ENCODE data around the gene SIX2. TPM values are rescaled to one million over a fixed set of nuclear protein-coding genes. Genes with fewer than 3 reads are reported as not detected.

SIX2 gene
- total and polyA plus RNA-seq, 2 of the 8 experiments (the other 6 are each of a cell fraction or from before 2014, with no cell fraction given): 0.47 to 1.0 TPM

GRCh38 chr2:44996356-44996755 lies 12.9 kb downstream of the SIX2 start:
- Histone ChIP-seq H3K23ac (ENCODE audit: insufficient read length) (no peak overlapping the region), H3K4me3 (ENCODE audit: extremely low read depth in 1 of 4, insufficient read depth in 2 of 4, low read depth in 3 of 4, low read length in 4 of 4) (no peak overlapping the region), H2BK5ac (ENCODE audit: low read depth, low read length) (no peak overlapping the region), H3K9ac (replicated peaks in 1 of 4; ENCODE audit: extremely low read depth in 1 of 4, low read depth in 3 of 4, low read length in 3 of 4) (no peak overlapping the region), H3K27me3 (replicated peaks in 1 of 4; ENCODE audit: control insufficient read depth in 3 of 4, extremely low read depth in 1 of 4, insufficient read depth in 3 of 4, low read length in 3 of 4) (peaks cover 26 to 41% (median 36%) of the 10 kb centered on the region in 4 experiments), H3K36me3 (ENCODE audit: control insufficient read depth in 2 of 4, insufficient read depth in 4 of 4, low read length in 3 of 4) (no peaks in the 10 kb centered on the region), H3K14ac (ENCODE audit: insufficient read length) (no peak overlapping the region), H3K79me1 (ENCODE audit: low read depth, low read length) (no peaks in the 10 kb centered on the region), H3K4me2 (ENCODE audit: insufficient read depth in 1 of 2, low read depth in 2 of 2, low read length in 2 of 2) (no peak overlapping the region), H4K91ac (replicated peaks; ENCODE audit: insufficient read length, low read length) (no peak overlapping the region), H3K56ac (replicated peaks; ENCODE audit: insufficient read length, low read depth, low read length) (no peak overlapping the region), H2BK12ac (ENCODE audit: low read depth, low read length) (no peak overlapping the region), H3K4ac (replicated peaks; ENCODE audit: insufficient read length, low read depth, low read length) (no peak overlapping the region), H3K9me3 (ENCODE audit: insufficient read depth in 2 of 2, low read depth in 1 of 2, low read length in 1 of 2) (no peaks in the 10 kb centered on the region), H4K20me1 (replicated peaks in 1 of 2; ENCODE audit: control insufficient read depth in 1 of 2, insufficient read depth in 2 of 2, low read length in 2 of 2) (no peaks in the 10 kb centered on the region), H2AK5ac (ENCODE audit: low read depth, low read length) (no peak overlapping the region), H3K27ac (ENCODE audit: low read depth, low read length) (no peak overlapping the region), H3K18ac (ENCODE audit: extremely low read depth, low read length) (no peak overlapping the region), H4K5ac (ENCODE audit: insufficient read length, low read depth, low read length) (no peak overlapping the region), H2BK20ac (ENCODE audit: low read length) (no peak overlapping the region), H2BK120ac (replicated peaks; ENCODE audit: low read depth, low read length) (no peak overlapping the region), H3K4me1 (replicated peaks in 1 of 4; ENCODE audit: control insufficient read depth in 3 of 4, insufficient read depth in 4 of 4, low read length in 3 of 4) (peaks cover 0 to 11% (median 4%) of the 10 kb centered on the region in 4 experiments; a peak in 5 of 7 replicates), H2AFZ (ENCODE audit: low read length) (no peak overlapping the region), H3K23me2 (ENCODE audit: low read depth, low read length) (peaks cover 13% of the 10 kb centered on the region; the same call in 1 of the 2 replicates), H4K8ac (ENCODE audit: extremely low read depth, insufficient read depth, low read length) (no peak overlapping the region), H2BK15ac (ENCODE audit: low read length) (no peak overlapping the region), H3K79me2 (ENCODE audit: control insufficient read depth in 1 of 2, insufficient read depth in 2 of 2, low read length in 2 of 2) (no peaks in the 10 kb centered on the region)
- no peak for DNase-seq (ENCODE audit: low read depth in 1 of 2, low spot score in 2 of 2)
- ChIA-PET CTCF (ENCODE audit: partially characterized antibody) (interaction anchor here (0.8 to 1.2 kb wide), 2 partner anchors 11 to 17 kb away, joined by 3 read pairs; no protein-coding TSS in a partner anchor), POLR2A (ENCODE audit: partially characterized antibody) (no interaction called here)
- FAIRE-seq: no peak
- 87% methylated on average over 6 of the region's 6 CpGs; no CpG with 5 or more reads in 1 of the 2 experiments for WGBS, 2 experiments (ENCODE audit: extremely low coverage in 1 of 2, insufficient coverage in 1 of 2, insufficient read length in 1 of 2, insufficient replicate concordance in 2 of 2, low coverage in 1 of 2, low lambda C conversion rate in 2 of 2, missing lambda C conversion rate in 1 of 2)
- TF ChIP-seq EP300 (IDR thresholded peaks at IDR 0.05; ENCODE audit: borderline replicate concordance in 1 of 2, low read depth in 2 of 2, low read length in 2 of 2): no peak
- no peak for TF ChIP-seq SUZ12 (IDR thresholded peaks at IDR 0.05; ENCODE audit: low read length)
